HepG2 (cell line): ENCODE results near the gene DCLRE1B. TPM values are rescaled to one million over a fixed set of nuclear protein-coding genes. Genes with fewer than 3 reads are reported as not detected.

Source experiments
- DDIT3 ChIP-seq: sonication (generic); formaldehyde crosslinking; IDR thresholded peaks from 2 replicates; pipeline ENCODE4 v1.4.0; 2020; ENCODE audit warnings: mild to moderate bottlenecking, missing genetic modification reagents
- DR1 ChIP-seq: sonication (generic); formaldehyde crosslinking; IDR thresholded peaks from 2 replicates; pipeline ENCODE4 v1.8.0; 2021; ENCODE audit warnings: mild to moderate bottlenecking, missing genetic modification reagents, inconsistent platforms
- HMGXB4 ChIP-seq, 2 experiments: sonication (generic) in 1 of 2; formaldehyde crosslinking in 1 of 2; IDR thresholded peaks; 2 replicates each; pipeline versions ENCODE4 v1.4.0 to v1.6.1; 2018 to 2020; ENCODE audit warnings: missing genetic modification reagents in 2 of 2, borderline replicate concordance in 1 of 2, low read depth in 1 of 2, mild to moderate bottlenecking in 1 of 2, missing biosample characterization in 1 of 2
- KLF9 ChIP-seq: IDR thresholded peaks from 2 replicates; pipeline ENCODE4 v1.6.1; 2016; ENCODE audit warnings: low read depth
- NR0B2 ChIP-seq: sonication (generic); formaldehyde crosslinking; IDR thresholded peaks from 2 replicates; pipeline ENCODE4 v1.4.0; 2020; ENCODE audit warnings: mild to moderate bottlenecking, missing genetic modification reagents
- NR2C2 ChIP-seq: sonication (generic); formaldehyde crosslinking; IDR thresholded peaks from 2 replicates; pipeline ENCODE4 v1.4.0; 2020; ENCODE audit warnings: missing genetic modification reagents, mild to moderate bottlenecking, moderate library complexity, borderline replicate concordance
- POLR2G ChIP-seq: fragments of 200-400 bp; formaldehyde crosslinking; IDR thresholded peaks from 2 replicates; pipeline ENCODE4 v1.6.1; 2018; ENCODE audit warnings: mild to moderate bottlenecking, low read depth, low read length, moderate library complexity
- THAP7 ChIP-seq: sonication (generic); formaldehyde crosslinking; IDR thresholded peaks from 2 replicates; pipeline ENCODE4 v1.8.1; 2023; ENCODE audit warnings: mild to moderate bottlenecking, missing genetic modification reagents
- XBP1 ChIP-seq: sonication (generic); formaldehyde crosslinking; IDR thresholded peaks from 2 replicates; pipeline ENCODE4 v1.5.0; 2020; ENCODE audit warnings: missing genetic modification reagents
- ZNF232 ChIP-seq: sonication (generic); formaldehyde crosslinking; IDR thresholded peaks from 2 replicates; pipeline ENCODE4 v1.4.0; 2020; ENCODE audit warnings: missing genetic modification reagents, borderline replicate concordance
- ZNF292 ChIP-seq: sonication (generic); formaldehyde crosslinking; IDR thresholded peaks from 2 replicates; pipeline ENCODE4 v1.8.1; 2022; ENCODE audit warnings: mild to moderate bottlenecking, low read depth, missing genetic modification reagents, borderline replicate concordance
- ZNF432 ChIP-seq: sonication (generic); formaldehyde crosslinking; IDR thresholded peaks from 2 replicates; pipeline ENCODE4 v1.5.0; 2020; ENCODE audit warnings: missing genetic modification reagents, mild to moderate bottlenecking, borderline replicate concordance
- ZNF484 ChIP-seq: sonication (generic); formaldehyde crosslinking; IDR thresholded peaks from 2 replicates; pipeline ENCODE4 v1.5.1; 2020; ENCODE audit warnings: mild to moderate bottlenecking, low read depth, missing genetic modification reagents, borderline replicate concordance
- ZNF510 ChIP-seq: sonication (generic); formaldehyde crosslinking; IDR thresholded peaks from 2 replicates; pipeline ENCODE4 v1.4.0; 2020; ENCODE audit warnings: low read depth, mild to moderate bottlenecking, missing genetic modification reagents
- ZNF564 ChIP-seq: sonication (generic); formaldehyde crosslinking; IDR thresholded peaks from 2 replicates; pipeline ENCODE4 v1.8.1; 2023; ENCODE audit warnings: mild to moderate bottlenecking, missing genetic modification reagents
- ZNF749 ChIP-seq: sonication (generic); formaldehyde crosslinking; IDR thresholded peaks from 2 replicates; pipeline ENCODE4 v1.8.0; 2022; ENCODE audit warnings: mild to moderate bottlenecking, missing genetic modification reagents, moderate library complexity, borderline replicate concordance
- ZNF75D ChIP-seq: sonication (generic); formaldehyde crosslinking; IDR thresholded peaks from 2 replicates; pipeline ENCODE4 v1.8.1; 2023; ENCODE audit warnings: missing genetic modification reagents, mild to moderate bottlenecking, borderline replicate concordance
- ZNF800 ChIP-seq: sonication (generic); formaldehyde crosslinking; IDR thresholded peaks from 2 replicates; pipeline ENCODE4 v1.4.0; 2020; ENCODE audit warnings: missing genetic modification reagents
- ZSCAN31 ChIP-seq: sonication (generic); formaldehyde crosslinking; IDR thresholded peaks from 2 replicates; pipeline ENCODE4 v1.5.0; 2020; ENCODE audit warnings: low read depth, mild to moderate bottlenecking, missing genetic modification reagents
- polyA plus RNA-seq, 8 experiments: library from polyadenylated mRNA; depleted of rRNA in 3 of 8; stranded (reverse) in 7 of 8; unstranded in 1 of 8; fragments of >200 nt; fragmentation: Illumina TruSeq in 4 of 8; extraction: Trizol in 4 of 8; gene quantifications; 2 replicates each; pipeline versions ENCODE4 v1.2.1 to v1.2.3, GENCODE V29; 2011 to 2016; ENCODE audit warnings: low read depth in 4 of 8, missing spikeins in 1 of 8, mixed read lengths in 1 of 8; ENCODE audit not compliant: insufficient read depth in 1 of 8
- total RNA-seq, 5 experiments: library from RNA; depleted of rRNA; stranded (reverse); fragments of >200 nt; fragmentation: Illumina TruSeq; extraction: Trizol; gene quantifications; 2 replicates each; pipeline ENCODE4 v1.2.3, GENCODE V29; 2016; ENCODE audit warnings: low read depth in 1 of 5

The DCLRE1B gene
- total and polyA plus RNA-seq, 2 of the 13 experiments (the other 11 are each of a cell fraction or from before 2014, with no cell fraction given): 2.7 to 8.0 TPM

GRCh38 chr1:113904674-113905434, at the start of gene DCLRE1B, which contains the start of gene AP4B1 (continued):
- TF ChIP-seq ZNF749 (CRISPR knock-in tag) (peak; percentile 86; the same call in 1 of the 2 replicates), DDIT3 (CRISPR knock-in tag) (no peak), ZNF800 (CRISPR knock-in tag) (0 out of 2 replicates have a peak, but pooled peaks have one; percentile 64), DR1 (CRISPR knock-in tag) (peak; percentile 76; the same call in 1 of the 2 replicates), NR2C2 (CRISPR knock-in tag) (peak; percentile 80; the same call in 1 of the 2 replicates), ZNF292 (peak; percentile 86), HMGXB4 (CRISPR knock-in tag; IDR thresholded peaks at IDR 0.05; ENCODE audit: borderline replicate concordance in 1 of 2, low read depth in 1 of 2) (peak; percentile 96), ZNF564 (CRISPR knock-in tag) (peak; percentile 71; the same call in 1 of the 2 replicates), ZNF232 (CRISPR knock-in tag) (peak; percentile 91; the same call in 1 of the 2 replicates), POLR2G (peak; percentile 77), KLF9 (no peak), THAP7 (no peak), ZNF510 (CRISPR knock-in tag) (no peak), XBP1 (no peak), ZNF484 (CRISPR knock-in tag) (no peak), ZNF432 (CRISPR knock-in tag) (no peak), NR0B2 (CRISPR knock-in tag) (peak; percentile 73; the same call in 1 of the 2 replicates), ZNF75D (CRISPR knock-in tag) (no peak), ZSCAN31 (CRISPR knock-in tag) (peak; percentile 94)
